MM.1S (cell line): Measurements from ENCODE around the gene GPER1.

ENCODE experiments used
- DNase-seq: peaks from one replicate; pipeline ENCODE4 v3.0.0-alpha.2; 2015
- H2AFZ ChIP-seq: fragments of 300-600 bp; sonication (generic); 2 replicates; pipeline ENCODE4 v1.6.0; 2016; ENCODE audit warnings: antibody characterized with exemption, low read length
- H3F3A ChIP-seq: fragments of 300-600 bp; sonication (generic); 2 replicates; pipeline ENCODE4 v1.6.1; 2016; ENCODE audit warnings: mild to moderate bottlenecking, antibody characterized with exemption, low read length, moderate library complexity, mixed read lengths; ENCODE audit not compliant: insufficient read depth
- H3K27ac ChIP-seq: fragments of 300-600 bp; sonication (generic); 2 replicates; pipeline ENCODE4 v1.5.1; 2016; ENCODE audit warnings: mild to moderate bottlenecking, low read length
- H3K27me3 ChIP-seq: fragments of 300-600 bp; sonication (generic); replicated peaks from 2 replicates; pipeline ENCODE4 v1.6.0; 2016; ENCODE audit warnings: low read length; ENCODE audit not compliant: insufficient read depth
- H3K36me3 ChIP-seq: fragments of 300-600 bp; sonication (generic); replicated peaks from 2 replicates; pipeline ENCODE4 v1.6.1; 2016; ENCODE audit warnings: mild to moderate bottlenecking, low read length, mixed read lengths; ENCODE audit not compliant: insufficient read depth
- H3K4me1 ChIP-seq: fragments of 300-600 bp; sonication (generic); 2 replicates; pipeline ENCODE4 v1.6.1; 2016; ENCODE audit warnings: low read length, mixed read lengths
- H3K4me2 ChIP-seq: fragments of 300-600 bp; sonication (generic); 2 replicates; pipeline ENCODE4 v1.6.0; 2016; ENCODE audit warnings: low read depth, low read length
- H3K4me3 ChIP-seq: fragments of 300-600 bp; sonication (generic); 2 replicates; pipeline ENCODE4 v1.5.1; 2016; ENCODE audit warnings: low read length, mixed read lengths
- H3K79me2 ChIP-seq: fragments of 300-600 bp; sonication (generic); 2 replicates; pipeline ENCODE4 v1.6.1; 2016; ENCODE audit warnings: mixed run types, low read length, mixed read lengths
- H3K9ac ChIP-seq: fragments of 300-600 bp; sonication (generic); 2 replicates; pipeline ENCODE4 v1.6.1; 2016; ENCODE audit warnings: low read length, mixed read lengths
- H3K9me2 ChIP-seq: fragments of 300-600 bp; sonication (generic); replicated peaks from 2 replicates; pipeline ENCODE4 v1.6.1; 2016; ENCODE audit warnings: mild to moderate bottlenecking, low read length, mixed read lengths; ENCODE audit not compliant: insufficient read depth
- H3K9me3 ChIP-seq: fragments of 300-600 bp; sonication (generic); replicated peaks from 2 replicates; pipeline ENCODE4 v1.6.1; 2016; ENCODE audit warnings: mild to moderate bottlenecking, low read length, mixed read lengths; ENCODE audit not compliant: insufficient read depth
- H4K20me1 ChIP-seq: fragments of 300-600 bp; sonication (generic); 2 replicates; pipeline ENCODE4 v1.6.1; 2016; ENCODE audit warnings: mild to moderate bottlenecking, low read length, moderate library complexity, mixed read lengths; ENCODE audit not compliant: insufficient read depth
- EZH2 ChIP-seq: fragments of 300-600 bp; sonication (generic); optimal IDR thresholded peaks from 2 replicates; pipeline ENCODE3; 2017; ENCODE audit warnings: low read depth, mild to moderate bottlenecking, antibody characterized with exemption, low read length, mixed read lengths
- EZH2phosphoT487 ChIP-seq: fragments of 300-600 bp; sonication (generic); IDR thresholded peaks from 2 replicates; pipeline ENCODE4 v1.6.1; 2018; ENCODE audit warnings: antibody characterized with exemption, low read length
- TF ChIP-seq, protein P1 (sequence below): fragments of 300-600 bp; sonication (generic); IDR thresholded peaks from 2 replicates; pipeline ENCODE4 v1.5.1; 2016; ENCODE audit warnings: antibody characterized with exemption, low read length, mixed read lengths

Gene GPER1

GRCh38 chr7:1099154-1099542, 11.2 kb downstream of the GPER1 start:
- Histone ChIP-seq H3K27me3 (no peaks in the 10 kb centered on the region), H3F3A (no peaks in the 10 kb centered on the region), H3K4me2 (no peak overlapping the region), H4K20me1 (no peaks in the 10 kb centered on the region), H3K4me1 (no peaks in the 10 kb centered on the region), H3K9ac (no peak overlapping the region), H3K9me2 (no peaks in the 10 kb centered on the region), H3K36me3 (no peaks in the 10 kb centered on the region), H3K27ac (no peak overlapping the region), H2AFZ (no peak overlapping the region), H3K4me3 (no peak overlapping the region), H3K9me3 (no peaks in the 10 kb centered on the region), H3K79me2 (0 out of 2 replicates have a peak, but pooled peaks cover 7% of the 10 kb centered on the region)
- DNase-seq: no peak
- TF ChIP-seq, protein P1, sequence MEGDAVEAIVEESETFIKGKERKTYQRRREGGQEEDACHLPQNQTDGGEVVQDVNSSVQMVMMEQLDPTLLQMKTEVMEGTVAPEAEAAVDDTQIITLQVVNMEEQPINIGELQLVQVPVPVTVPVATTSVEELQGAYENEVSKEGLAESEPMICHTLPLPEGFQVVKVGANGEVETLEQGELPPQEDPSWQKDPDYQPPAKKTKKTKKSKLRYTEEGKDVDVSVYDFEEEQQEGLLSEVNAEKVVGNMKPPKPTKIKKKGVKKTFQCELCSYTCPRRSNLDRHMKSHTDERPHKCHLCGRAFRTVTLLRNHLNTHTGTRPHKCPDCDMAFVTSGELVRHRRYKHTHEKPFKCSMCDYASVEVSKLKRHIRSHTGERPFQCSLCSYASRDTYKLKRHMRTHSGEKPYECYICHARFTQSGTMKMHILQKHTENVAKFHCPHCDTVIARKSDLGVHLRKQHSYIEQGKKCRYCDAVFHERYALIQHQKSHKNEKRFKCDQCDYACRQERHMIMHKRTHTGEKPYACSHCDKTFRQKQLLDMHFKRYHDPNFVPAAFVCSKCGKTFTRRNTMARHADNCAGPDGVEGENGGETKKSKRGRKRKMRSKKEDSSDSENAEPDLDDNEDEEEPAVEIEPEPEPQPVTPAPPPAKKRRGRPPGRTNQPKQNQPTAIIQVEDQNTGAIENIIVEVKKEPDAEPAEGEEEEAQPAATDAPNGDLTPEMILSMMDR: no peak

- Histone ChIP-seq H3K36me3 (no peaks in the 10 kb centered on the region), H3F3A (no peaks in the 10 kb centered on the region), H3K27ac (no peak overlapping the region), H4K20me1 (no peaks in the 10 kb centered on the region), H3K9me2 (no peaks in the 10 kb centered on the region), H3K9ac (no peak overlapping the region), H3K79me2 (0 out of 2 replicates have a peak, but pooled peaks cover 7% of the 10 kb centered on the region), H3K9me3 (no peaks in the 10 kb centered on the region), H3K4me1 (no peaks in the 10 kb centered on the region), H3K27me3 (no peaks in the 10 kb centered on the region), H3K4me2 (no peak overlapping the region), H3K4me3 (no peak overlapping the region), H2AFZ (no peak overlapping the region)
- no peak for DNase-seq
- TF ChIP-seq EZH2phosphoT487 (no peak), EZH2 (no peak)
- TF ChIP-seq, protein P1: no peak
These were observed 11.7 kb downstream of the GPER1 start for GRCh38 chr7:1099637-1100036.

DNA sequence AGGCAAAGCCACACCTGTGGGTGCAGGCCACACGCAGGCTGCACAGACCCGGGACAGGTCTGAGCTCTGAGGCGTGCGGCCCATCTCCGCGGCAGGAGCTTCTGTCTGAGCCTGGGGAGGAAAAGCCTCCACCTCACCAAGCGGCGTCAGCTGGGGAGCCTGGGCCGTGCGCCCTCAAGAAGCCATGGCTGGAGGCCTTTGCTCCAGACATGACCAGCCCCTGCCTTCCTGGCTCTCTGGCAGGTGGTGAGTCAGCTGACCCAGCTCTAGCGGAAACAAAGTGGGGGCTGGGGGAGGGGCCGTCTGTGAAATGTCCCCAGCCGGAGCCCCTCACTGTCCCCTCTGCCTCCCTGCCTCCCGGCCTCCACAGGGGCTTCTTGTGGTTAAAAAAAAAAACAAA, 12.5 kb downstream of the GPER1 start:
- no peak overlapping the region for H3K4me2 ChIP-seq
- no peak overlapping the region for H3K9ac ChIP-seq
- H3K4me3 ChIP-seq: no peak overlapping the region
- H3K9me3 ChIP-seq: no peaks in the 10 kb centered on the region
- no peak overlapping the region for H3K27ac ChIP-seq
- no peaks in the 10 kb centered on the region for H3K4me1 ChIP-seq
- no peaks in the 10 kb centered on the region for H3K36me3 ChIP-seq
- TF ChIP-seq EZH2: no peak
- no peak for TF ChIP-seq EZH2phosphoT487
- TF ChIP-seq, protein P1: no peak
- 0 out of 2 replicates have a peak, but pooled peaks cover 7% of the 10 kb centered on the region for H3K79me2 ChIP-seq
- H3K9me2 ChIP-seq: no peaks in the 10 kb centered on the region
- no peak overlapping the region for H2AFZ ChIP-seq
- H3F3A ChIP-seq: no peaks in the 10 kb centered on the region
- H3K27me3 ChIP-seq: no peaks in the 10 kb centered on the region
- no peaks in the 10 kb centered on the region for H4K20me1 ChIP-seq
- no peak for DNase-seq
